HCT116 (cell line): ENCODE measurements around the gene CCS. TPM values are rescaled to one million over a fixed set of nuclear protein-coding genes. Genes with fewer than 3 reads are reported as not detected.

Experiments used
- ATAC-seq: fragments of 200-7000 bp; cut with Tn5 transposase; 2 replicates; pipeline ENCODE4 v1.9.1; 2020; ENCODE audit warnings: mild to moderate bottlenecking, moderate library complexity
- BruUV-seq: library from RNA; stranded (reverse); fragments of 400-500 nt; replicated peaks from 2 replicates; lab custom pipeline; 2021; lab: Mats Ljungman, UMichigan
- CTCF ChIA-PET: fragments of 300-600 bp; sonication (Branson Sonifier 250); formaldehyde crosslinking; loops from one replicate; lab custom pipeline; 2021; ENCODE audit warnings: antibody characterized with exemption; lab: Charles Lee
- POLR2A ChIA-PET: fragments of 300-600, 350-600 bp; sonication (Branson Sonifier 250); formaldehyde crosslinking; loops from one replicate; lab custom pipeline; 2021; ENCODE audit warnings: antibody characterized with exemption; lab: Charles Lee
- RAD21 ChIA-PET, 2 experiments: fragments of 300-600 bp; sonication (Branson Sonifier 250); formaldehyde crosslinking; loops; one replicate each; lab custom pipeline; 2023; ENCODE audit warnings: low total read pairs in 2 of 2; ENCODE audit not compliant: uncharacterized antibody in 2 of 2, unreplicated experiment in 2 of 2, low non-redundant PET in 1 of 2; lab: Charles Lee
- DNase-seq: peaks from one replicate; pipeline ENCODE4 v3.0.0-alpha.2; 2010; ENCODE audit warnings: low read depth, low spot score
- H2AFZ ChIP-seq: fragments of 200-600 bp; shearing (Covaris generic), sonication (generic); 2 replicates; pipeline ENCODE4 v1.6.1; 2017; ENCODE audit warnings: low read depth, mixed run types, mixed read lengths, antibody characterized with exemption, low read length; ENCODE audit not compliant: poor library complexity, severe bottlenecking
- H3K27ac ChIP-seq: 2 replicates; pipeline ENCODE4 v1.5.1; 2012; ENCODE audit warnings: low read depth, low read length
- H3K27me3 ChIP-seq: fragments of 200-600 bp; sonication (generic); 2 replicates; pipeline ENCODE4 v1.6.1; 2016; ENCODE audit warnings: mixed run types, low read length, mixed read lengths; ENCODE audit not compliant: insufficient read depth
- H3K36me3 ChIP-seq, 2 experiments: fragments of 200-500 bp in 1 of 2; fragments of 200-600 bp in 1 of 2; sonication (Bioruptor generic) in 1 of 2; sonication (generic) in 1 of 2; 2 replicates each; pipeline versions ENCODE4 v1.5.1 to v1.6.1; 2014 to 2016; ENCODE audit warnings: low read length in 2 of 2, inconsistent platforms in 1 of 2, mixed read lengths in 1 of 2, mixed run types in 1 of 2; ENCODE audit not compliant: insufficient read depth in 2 of 2, control insufficient read depth in 1 of 2
- H3K4me1 ChIP-seq, 2 experiments: fragments of 200-600 bp in 1 of 2; sonication (generic) in 1 of 2; 2 replicates each; pipeline versions ENCODE4 v1.5.1 to v1.6.1; 2012 to 2017; ENCODE audit warnings: low read length in 2 of 2, inconsistent platforms in 1 of 2, mild to moderate bottlenecking in 1 of 2, mixed read lengths in 1 of 2, mixed run types in 1 of 2, moderate library complexity in 1 of 2; ENCODE audit not compliant: insufficient read depth in 2 of 2, control insufficient read depth in 1 of 2
- H3K4me2 ChIP-seq: fragments of 200-600 bp; sonication (generic); 2 replicates; pipeline ENCODE4 v1.6.1; 2017; ENCODE audit warnings: mixed run types, low read length, mixed read lengths
- H3K4me3 ChIP-seq, 2 experiments: fragments of 200-600 bp in 1 of 2; sonication (generic) in 1 of 2; replicated peaks in 1 of 2; 2 replicates each; pipeline ENCODE4 v1.5.1; 2011 to 2016; ENCODE audit warnings: low read length in 2 of 2, control low read depth in 1 of 2, low read depth in 1 of 2, mild to moderate bottlenecking in 1 of 2, mixed read lengths in 1 of 2, mixed run types in 1 of 2
- H3K79me2 ChIP-seq: fragments of 200-600 bp; sonication (generic); 2 replicates; pipeline ENCODE4 v1.6.1; 2017; ENCODE audit warnings: mild to moderate bottlenecking, mixed run types, low read length, moderate library complexity, mixed read lengths; ENCODE audit not compliant: insufficient read depth
- H3K9ac ChIP-seq: fragments of 200-600 bp; sonication (generic); 2 replicates; pipeline ENCODE4 v1.6.1; 2016; ENCODE audit warnings: low read length, mixed read lengths
- H3K9me2 ChIP-seq: fragments of 200-600 bp; sonication (generic), shearing (Covaris generic); 2 replicates; pipeline ENCODE4 v1.6.1; 2017; ENCODE audit warnings: mixed run types, mild to moderate bottlenecking, moderate library complexity; ENCODE audit not compliant: insufficient read depth
- H3K9me3 ChIP-seq, 2 experiments: fragments of 200-500 bp in 1 of 2; fragments of 200-600 bp in 1 of 2; sonication (Bioruptor generic) in 1 of 2; sonication (generic) in 1 of 2; 2 replicates each; pipeline ENCODE4 v1.6.1; 2014 to 2017; ENCODE audit warnings: low read length in 2 of 2, mixed read lengths in 2 of 2, inconsistent platforms in 1 of 2, low read depth in 1 of 2, mild to moderate bottlenecking in 1 of 2, mixed run types in 1 of 2, moderate library complexity in 1 of 2; ENCODE audit not compliant: control insufficient read depth in 1 of 2, insufficient read depth in 1 of 2
- H4K20me1 ChIP-seq: fragments of 200-600 bp; sonication (generic), shearing (Covaris generic); 2 replicates; pipeline ENCODE4 v1.6.1; 2017; ENCODE audit warnings: mixed run types, mild to moderate bottlenecking, moderate library complexity; ENCODE audit not compliant: insufficient read depth
- ATF3 ChIP-seq: IDR thresholded peaks from 2 replicates; pipeline ENCODE4 v1.6.1; 2012
- CBX3 ChIP-seq: IDR thresholded peaks from 2 replicates; pipeline ENCODE4 v1.6.1; 2012; ENCODE audit warnings: low read depth
- CTCF ChIP-seq, 3 experiments: fragments of 200-600 bp in 1 of 3; sonication (generic) in 1 of 3; IDR thresholded peaks in 2 of 3; conservative IDR thresholded peaks in 1 of 3; 2 replicates each; pipeline ENCODE4 v1.5.1; 2012 to 2017; ENCODE audit warnings: low read depth in 2 of 3, low read length in 2 of 3, antibody characterized with exemption in 1 of 3, borderline replicate concordance in 1 of 3, control low read depth in 1 of 3, mild to moderate bottlenecking in 1 of 3, mixed read lengths in 1 of 3, mixed run types in 1 of 3, moderate library complexity in 1 of 3; ENCODE audit not compliant: insufficient read depth in 1 of 3
- EGR1 ChIP-seq: IDR thresholded peaks from 2 replicates; pipeline ENCODE4 v1.6.1; 2012; ENCODE audit warnings: low read depth
- ELF1 ChIP-seq: IDR thresholded peaks from 2 replicates; pipeline ENCODE4 v1.6.1; 2012; ENCODE audit warnings: low read depth, borderline replicate concordance
- EZH2 ChIP-seq: fragments of 200-600 bp; sonication (generic); IDR thresholded peaks from 2 replicates; pipeline ENCODE4 v1.6.1; 2017; ENCODE audit warnings: antibody characterized with exemption, mixed run types
- JUND ChIP-seq: IDR thresholded peaks from 2 replicates; pipeline ENCODE4 v1.6.1; 2012
- POLR2A ChIP-seq: IDR thresholded peaks from 2 replicates; pipeline ENCODE4 v1.7.0; 2011; ENCODE audit warnings: borderline replicate concordance; ENCODE audit not compliant: insufficient read depth, insufficient read length; ENCODE audit errors: extremely low read depth
- POLR2AphosphoS5 ChIP-seq: IDR thresholded peaks from 2 replicates; pipeline ENCODE4 v1.6.1; 2011; ENCODE audit warnings: mild to moderate bottlenecking, low read depth, low read length, moderate library complexity
- RAD21 ChIP-seq: IDR thresholded peaks from 2 replicates; pipeline ENCODE4 v1.6.1; 2012; ENCODE audit warnings: low read depth, mild to moderate bottlenecking
- SIN3A ChIP-seq: IDR thresholded peaks from 2 replicates; pipeline ENCODE4 v1.6.1; 2012; ENCODE audit warnings: low read depth
- SRF ChIP-seq: IDR thresholded peaks from 2 replicates; pipeline ENCODE4 v1.6.1; 2012; ENCODE audit warnings: low read depth
- TCF7L2 ChIP-seq: IDR thresholded peaks from 2 replicates; pipeline ENCODE4 v1.7.0; 2011; ENCODE audit warnings: borderline replicate concordance, inconsistent platforms; ENCODE audit not compliant: insufficient read depth, insufficient read length; ENCODE audit errors: extremely low read depth
- YY1 ChIP-seq: IDR thresholded peaks from 2 replicates; pipeline ENCODE4 v1.6.1; 2011; ENCODE audit warnings: low read length, low read depth, moderate library complexity, mild to moderate bottlenecking; ENCODE audit not compliant: insufficient replicate concordance; ENCODE audit errors: extremely low read depth
- ZNF274 ChIP-seq: fragments of 200-500 bp; sonication (Bioruptor generic); IDR thresholded peaks from 2 replicates; pipeline ENCODE4 v1.6.1; 2014; ENCODE audit warnings: mild to moderate bottlenecking, low read depth, low read length, inconsistent platforms
- intact Hi-C: fragments of 100-400 bp; cut with micrococcal nuclease; formaldehyde crosslinking; loops from 2 replicates; pipeline ENCODE4 v1.10.0; 2022
- total RNA-seq: library from RNA; stranded (reverse); gene quantifications from one replicate; pipeline ENCODE4 v1.2.1, GENCODE V29; 2021; ENCODE audit not compliant: unreplicated experiment

The CCS gene
- total RNA-seq, 1 experiment from 2014 or later: 40.6 TPM

- Histone ChIP-seq H3K9ac (no peak overlapping the region), H3K27ac (no peak overlapping the region), H3K79me2 (peaks cover 3% of the 10 kb centered on the region; the same call in 1 of the 2 replicates), H3K4me1 (no peaks in the 10 kb centered on the region), H3K9me3 (no peaks in the 10 kb centered on the region), H3K27me3 (no peaks in the 10 kb centered on the region), H3K4me3 (no peak overlapping the region), H3K36me3 (peaks cover 2 to 4% of the 10 kb centered on the region in 2 experiments; a peak in 1 of 4 replicates), H4K20me1 (no peaks in the 10 kb centered on the region), H3K4me2 (no peak overlapping the region), H2AFZ (no peak overlapping the region), H3K9me2 (no peaks in the 10 kb centered on the region)
- TF ChIP-seq CBX3: no peak
- TF ChIP-seq SIN3A: no peak
- no peak for TF ChIP-seq CTCF (IDR thresholded peaks at IDR 0.05 in 2 of 3, conservative IDR thresholded peaks at IDR 0.05 in 1 of 3; ENCODE audit: borderline replicate concordance in 1 of 3, insufficient read depth in 1 of 3, low read depth in 2 of 3, low read length in 2 of 3)
- TF ChIP-seq EGR1: no peak
- TF ChIP-seq JUND: no peak
- TF ChIP-seq RAD21: no peak
- no peak for TF ChIP-seq POLR2A
- no peak for TF ChIP-seq ELF1
- no peak for TF ChIP-seq EZH2
- TF ChIP-seq POLR2AphosphoS5: no peak
- no peak for TF ChIP-seq TCF7L2
- TF ChIP-seq ZNF274: no peak
- no peak for TF ChIP-seq YY1
- TF ChIP-seq SRF: no peak
- TF ChIP-seq ATF3: no peak
- BruUV-seq: no TSS peak
- ChIA-PET CTCF (no interaction called here), POLR2A (no interaction called here), RAD21 (no interaction called here)
- DNase-seq: no peak
- intact Hi-C loops: no loop called here
- no peak for ATAC-seq
Observed at GRCh38 chr11:66598993-66599392, 6.0 kb downstream of the CCS start.
